ENCODE results near the gene C2orf49. TPM values are rescaled to one million over a fixed set of nuclear protein-coding genes. Genes with fewer than 3 reads are reported as not detected.

Gene C2orf49
- total RNA-seq, 1 experiment from 2014 or later, result 20.0 TPM

DNA sequence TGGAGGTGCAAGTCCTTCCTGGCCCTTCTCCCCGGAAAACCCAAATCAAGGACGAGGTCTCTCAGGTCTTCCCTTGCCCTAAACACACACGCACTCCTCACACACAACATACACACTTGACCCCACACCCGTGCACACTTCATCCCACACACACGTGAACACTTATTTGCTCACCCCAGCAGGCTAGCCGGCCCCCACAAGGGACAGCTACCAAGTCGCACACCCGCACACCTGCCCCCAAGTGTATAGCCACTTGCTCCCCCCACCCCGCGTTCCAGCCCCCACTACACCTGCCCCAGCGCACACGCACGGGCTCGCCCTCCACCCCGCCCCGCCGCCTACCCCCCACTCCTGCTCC, 8.2 kb upstream of the C2orf49 start:
- intact Hi-C loops (cut with micrococcal nuclease; ENCODE audit: unreplicated experiment) (no loop called here), in situ Hi-C loops (cut with HindIII; ENCODE audit: low pct_unique_long_range_greater_than_20kb, low sequenced_read_pairs) (no loop called here)
- Histone ChIP-seq H3K9me3 (ENCODE audit: control insufficient read depth, insufficient read depth, low read depth, low read length) (no peaks in the 10 kb centered on the region), H3K4me1 (ENCODE audit: control insufficient read depth, insufficient read depth, low read length) (peaks cover 35% of the 10 kb centered on the region), H3K4me3 (ENCODE audit: low read depth in 2 of 2, low read length in 2 of 2) (peak overlapping the region; percentile 66 to 87), H3K27me3 (ENCODE audit: control insufficient read depth, insufficient read depth, low read length) (no peaks in the 10 kb centered on the region), H3K27ac (ENCODE audit: low read length) (peak overlapping the region; percentile 86), H3K36me3 (ENCODE audit: control insufficient read depth, insufficient read depth, low read length) (no peaks in the 10 kb centered on the region)
- no peak for TF ChIP-seq POLR2AphosphoS5 (IDR thresholded peaks at IDR 0.05; ENCODE audit: low read depth, low read length)
- no peak for TF ChIP-seq TCF7L2 (IDR thresholded peaks at IDR 0.05; ENCODE audit: low read depth, low read length)
- TF ChIP-seq, protein P1, sequence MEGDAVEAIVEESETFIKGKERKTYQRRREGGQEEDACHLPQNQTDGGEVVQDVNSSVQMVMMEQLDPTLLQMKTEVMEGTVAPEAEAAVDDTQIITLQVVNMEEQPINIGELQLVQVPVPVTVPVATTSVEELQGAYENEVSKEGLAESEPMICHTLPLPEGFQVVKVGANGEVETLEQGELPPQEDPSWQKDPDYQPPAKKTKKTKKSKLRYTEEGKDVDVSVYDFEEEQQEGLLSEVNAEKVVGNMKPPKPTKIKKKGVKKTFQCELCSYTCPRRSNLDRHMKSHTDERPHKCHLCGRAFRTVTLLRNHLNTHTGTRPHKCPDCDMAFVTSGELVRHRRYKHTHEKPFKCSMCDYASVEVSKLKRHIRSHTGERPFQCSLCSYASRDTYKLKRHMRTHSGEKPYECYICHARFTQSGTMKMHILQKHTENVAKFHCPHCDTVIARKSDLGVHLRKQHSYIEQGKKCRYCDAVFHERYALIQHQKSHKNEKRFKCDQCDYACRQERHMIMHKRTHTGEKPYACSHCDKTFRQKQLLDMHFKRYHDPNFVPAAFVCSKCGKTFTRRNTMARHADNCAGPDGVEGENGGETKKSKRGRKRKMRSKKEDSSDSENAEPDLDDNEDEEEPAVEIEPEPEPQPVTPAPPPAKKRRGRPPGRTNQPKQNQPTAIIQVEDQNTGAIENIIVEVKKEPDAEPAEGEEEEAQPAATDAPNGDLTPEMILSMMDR (IDR thresholded peaks at IDR 0.05), result no peak
- TF ChIP-seq SIN3A (IDR thresholded peaks at IDR 0.05; ENCODE audit: borderline replicate concordance, insufficient read depth, low read depth, low read length), result no peak
- TF ChIP-seq, protein P2, sequence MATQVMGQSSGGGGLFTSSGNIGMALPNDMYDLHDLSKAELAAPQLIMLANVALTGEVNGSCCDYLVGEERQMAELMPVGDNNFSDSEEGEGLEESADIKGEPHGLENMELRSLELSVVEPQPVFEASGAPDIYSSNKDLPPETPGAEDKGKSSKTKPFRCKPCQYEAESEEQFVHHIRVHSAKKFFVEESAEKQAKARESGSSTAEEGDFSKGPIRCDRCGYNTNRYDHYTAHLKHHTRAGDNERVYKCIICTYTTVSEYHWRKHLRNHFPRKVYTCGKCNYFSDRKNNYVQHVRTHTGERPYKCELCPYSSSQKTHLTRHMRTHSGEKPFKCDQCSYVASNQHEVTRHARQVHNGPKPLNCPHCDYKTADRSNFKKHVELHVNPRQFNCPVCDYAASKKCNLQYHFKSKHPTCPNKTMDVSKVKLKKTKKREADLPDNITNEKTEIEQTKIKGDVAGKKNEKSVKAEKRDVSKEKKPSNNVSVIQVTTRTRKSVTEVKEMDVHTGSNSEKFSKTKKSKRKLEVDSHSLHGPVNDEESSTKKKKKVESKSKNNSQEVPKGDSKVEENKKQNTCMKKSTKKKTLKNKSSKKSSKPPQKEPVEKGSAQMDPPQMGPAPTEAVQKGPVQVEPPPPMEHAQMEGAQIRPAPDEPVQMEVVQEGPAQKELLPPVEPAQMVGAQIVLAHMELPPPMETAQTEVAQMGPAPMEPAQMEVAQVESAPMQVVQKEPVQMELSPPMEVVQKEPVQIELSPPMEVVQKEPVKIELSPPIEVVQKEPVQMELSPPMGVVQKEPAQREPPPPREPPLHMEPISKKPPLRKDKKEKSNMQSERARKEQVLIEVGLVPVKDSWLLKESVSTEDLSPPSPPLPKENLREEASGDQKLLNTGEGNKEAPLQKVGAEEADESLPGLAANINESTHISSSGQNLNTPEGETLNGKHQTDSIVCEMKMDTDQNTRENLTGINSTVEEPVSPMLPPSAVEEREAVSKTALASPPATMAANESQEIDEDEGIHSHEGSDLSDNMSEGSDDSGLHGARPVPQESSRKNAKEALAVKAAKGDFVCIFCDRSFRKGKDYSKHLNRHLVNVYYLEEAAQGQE (IDR thresholded peaks at IDR 0.05; ENCODE audit: insufficient read depth in 1 of 2, low read depth in 2 of 2, low read length in 1 of 2), result no peak
- ATAC-seq (peak; percentile 40), DNase-seq (ENCODE audit: low read depth, low spot score) (no peak)
- ChIA-PET POLR2A (interaction anchor here (0.5 to 0.6 kb wide), 2 partner anchors 83 to 272 kb away, joined by 3 read pairs; no protein-coding TSS in a partner anchor), CTCF (no interaction called here)
- BruUV-seq (replicated peaks), result no TSS peak

DNA sequence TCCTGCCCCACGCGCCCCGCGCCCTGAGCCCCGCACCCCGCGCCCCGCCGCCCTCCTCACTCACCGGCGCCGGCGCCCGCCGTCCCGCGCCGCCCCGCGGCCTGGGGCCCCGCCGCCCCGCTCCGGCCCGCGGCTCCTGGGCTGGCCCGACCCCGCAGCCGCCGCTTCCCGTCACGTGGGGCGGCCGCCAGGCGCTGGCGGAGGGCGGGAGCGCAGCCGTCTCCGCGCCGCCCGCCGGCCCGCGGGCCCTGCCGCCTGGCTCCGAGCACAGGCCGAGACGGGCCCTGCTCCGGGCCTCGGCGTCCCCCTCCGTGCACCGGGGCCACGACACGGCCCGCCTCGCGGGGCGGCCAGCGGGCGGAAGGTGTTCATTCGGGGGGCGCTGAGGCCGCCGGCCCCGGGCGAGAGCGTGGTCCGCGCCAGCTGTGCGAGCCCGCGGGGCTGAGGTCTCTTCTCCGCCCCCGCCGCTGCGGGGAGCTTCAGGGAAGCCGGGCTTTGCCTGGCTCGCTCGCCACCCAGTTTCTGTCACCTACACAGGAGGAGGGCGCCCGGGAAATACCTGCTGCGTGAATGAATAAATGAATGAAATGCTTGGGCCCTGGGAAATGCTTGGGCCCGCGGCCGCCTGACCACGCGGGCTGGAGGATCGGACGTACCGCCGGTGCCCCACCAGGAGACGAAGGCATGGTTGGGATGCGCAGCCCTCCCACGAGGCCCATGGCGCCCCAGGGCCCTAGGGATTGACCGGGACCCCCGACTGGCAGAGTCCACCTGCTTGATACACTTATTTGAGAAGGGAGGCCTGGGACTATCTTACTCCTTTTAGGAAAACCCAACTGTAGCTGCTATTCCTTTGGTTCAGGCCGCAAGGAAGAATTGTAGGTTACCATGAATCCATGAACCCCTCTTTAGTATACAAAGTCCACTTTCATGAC, 7.5 kb upstream of the C2orf49 start, which contains the start of gene TGFBRAP1:
TSS of gene TGFBRAP1 (minus strand) at position 175 of the 935 bp plus-strand sequence. CDS start 21,434 bp downstream, outside the sequence.
- DNase-seq (ENCODE audit: low read depth, low spot score), result no peak
- CTCF ChIA-PET, result no interaction called here

More for the DNA sequence above, 7.5 kb upstream of the C2orf49 start, which contains the start of gene TGFBRAP1:
- Histone ChIP-seq H3K36me3 (ENCODE audit: control insufficient read depth, insufficient read depth, low read length) (no peaks in the 10 kb centered on the region), H3K27ac (ENCODE audit: low read length) (peak within 1 kb of the TSS; percentile 86), H3K4me3 (ENCODE audit: low read depth in 2 of 2, low read length in 2 of 2) (peak within 1 kb of the TSS; percentile 66 to 87), H3K4me1 (ENCODE audit: control insufficient read depth, insufficient read depth, low read length) (peaks cover 34% of the 10 kb centered on the region), H3K27me3 (ENCODE audit: control insufficient read depth, insufficient read depth, low read length) (no peaks in the 10 kb centered on the region), H3K9me3 (ENCODE audit: control insufficient read depth, insufficient read depth, low read depth, low read length) (no peaks in the 10 kb centered on the region)
- ATAC-seq, result peak; percentile 90
- TF ChIP-seq POLR2AphosphoS5 (IDR thresholded peaks at IDR 0.05; ENCODE audit: low read depth, low read length) (no peak), SIN3A (IDR thresholded peaks at IDR 0.05; ENCODE audit: borderline replicate concordance, insufficient read depth, low read depth, low read length) (no peak), TCF7L2 (IDR thresholded peaks at IDR 0.05; ENCODE audit: low read depth, low read length) (no peak)
- TF ChIP-seq, protein P2 (IDR thresholded peaks at IDR 0.05; ENCODE audit: insufficient read depth in 1 of 2, low read depth in 2 of 2, low read length in 1 of 2), result no peak
- TF ChIP-seq, protein P1 (IDR thresholded peaks at IDR 0.05), result no peak; the same call in 1 of the 2 replicates
- BruUV-seq (replicated peaks), result no TSS peak
- in situ Hi-C loops (cut with HindIII; ENCODE audit: low pct_unique_long_range_greater_than_20kb, low sequenced_read_pairs) (no loop called here), intact Hi-C loops (cut with micrococcal nuclease; ENCODE audit: unreplicated experiment) (no loop called here)
- POLR2A ChIA-PET, result interaction anchor here (0.6 to 0.7 kb wide), 2 partner anchors 83 to 289 kb away, joined by 3 to 15 read pairs; no protein-coding TSS in a partner anchor

Data from Panc1 (cell line).